Neural cell (in vitro differentiated cells): ENCODE data around the gene NEK5. TPM values are rescaled to one million over a fixed set of nuclear protein-coding genes. Genes with fewer than 3 reads are reported as not detected.
"Not testable (repeated sequence)": the region's sequence is repeated elsewhere in the genome, so short reads cannot be mapped to it uniquely, and the experiment has no call there.

Source experiments
- H2AFZ ChIP-seq: fragments of 200-600, 300-800 bp; sonication (generic), shearing (Covaris generic); 2 replicates; pipeline ENCODE4 v1.6.0; 2014; ENCODE audit warnings: low read depth, mild to moderate bottlenecking, antibody characterized with exemption, low read length, moderate library complexity
- H3F3A ChIP-seq: fragments of 200-600 bp; shearing (Covaris generic); 2 replicates; pipeline ENCODE4 v1.6.1; 2016; ENCODE audit warnings: mild to moderate bottlenecking, moderate library complexity, mixed read lengths, antibody characterized with exemption, low read length; ENCODE audit not compliant: insufficient read depth, poor library complexity, severe bottlenecking
- H3K27ac ChIP-seq: fragments of 200-600, 300-800 bp; sonication (generic), shearing (Covaris generic); 2 replicates; pipeline ENCODE4 v1.5.1; 2014; ENCODE audit warnings: mild to moderate bottlenecking, low read length, moderate library complexity
- H3K27me3 ChIP-seq: fragments of 300-800, 200-600 bp; sonication (generic), shearing (Covaris generic); 2 replicates; pipeline ENCODE4 v1.6.0; 2014; ENCODE audit warnings: mild to moderate bottlenecking, low read depth, low read length, moderate library complexity; ENCODE audit not compliant: insufficient read depth
- H3K36me3 ChIP-seq: fragments of 300-800, 200-600 bp; sonication (generic), shearing (Covaris generic); 2 replicates; pipeline ENCODE4 v1.5.1; 2014; ENCODE audit warnings: mild to moderate bottlenecking, antibody characterized with exemption, low read length, moderate library complexity; ENCODE audit not compliant: insufficient read depth
- H3K4me2 ChIP-seq: fragments of 300-800, 200-600 bp; sonication (generic), shearing (Covaris generic); 2 replicates; pipeline ENCODE4 v1.6.0; 2014; ENCODE audit warnings: mild to moderate bottlenecking, low read length
- H3K4me3 ChIP-seq: fragments of 300-800, 200-600 bp; sonication (generic), shearing (Covaris generic); 2 replicates; pipeline ENCODE4 v1.5.1; 2014; ENCODE audit warnings: mild to moderate bottlenecking, low read length, moderate library complexity
- H3K79me2 ChIP-seq: fragments of 200-600 bp; shearing (Covaris generic); replicated peaks from 2 replicates; pipeline ENCODE4 v1.6.0; 2014; ENCODE audit warnings: mild to moderate bottlenecking, low read length, moderate library complexity; ENCODE audit not compliant: insufficient read depth
- H3K9ac ChIP-seq: fragments of 300-800, 200-600 bp; sonication (generic), shearing (Covaris generic); 2 replicates; pipeline ENCODE4 v1.6.1; 2016; ENCODE audit warnings: mild to moderate bottlenecking, low read length, mixed read lengths
- H3K9me2 ChIP-seq: fragments of 200-600 bp; shearing (Covaris generic); 2 replicates; pipeline ENCODE4 v1.6.1; 2016; ENCODE audit warnings: mild to moderate bottlenecking, low read length, mixed read lengths; ENCODE audit not compliant: insufficient read depth
- H3K9me3 ChIP-seq: fragments of 200-600, 300-800 bp; sonication (generic), shearing (Covaris generic); 2 replicates; pipeline ENCODE4 v1.6.1; 2016; ENCODE audit warnings: mild to moderate bottlenecking, mixed run types, low read length, moderate library complexity, mixed read lengths
- H4K20me1 ChIP-seq: fragments of 200-600 bp; shearing (Covaris generic); 2 replicates; pipeline ENCODE4 v1.6.1; 2016; ENCODE audit warnings: mild to moderate bottlenecking, mixed run types; ENCODE audit not compliant: insufficient read depth
- EP300 ChIP-seq: fragments of 450-650 bp; conservative IDR thresholded peaks from 2 replicates; pipeline ENCODE4 v1.6.1; 2014; ENCODE audit warnings: antibody characterized with exemption, mild to moderate bottlenecking, moderate library complexity; ENCODE audit not compliant: poor library complexity, severe bottlenecking
- EZH2 ChIP-seq: fragments of 200-600, 300-800 bp; shearing (Covaris generic), sonication (generic); IDR thresholded peaks from 2 replicates; pipeline ENCODE4 v1.6.1; 2014; ENCODE audit warnings: antibody characterized with exemption, low read length, borderline replicate concordance, mild to moderate bottlenecking; ENCODE audit not compliant: insufficient read depth, poor library complexity, severe bottlenecking
- MXI1 ChIP-seq: fragments of 450-650 bp; conservative IDR thresholded peaks from 2 replicates; pipeline ENCODE4 v1.6.1; 2014; ENCODE audit warnings: antibody characterized with exemption, mild to moderate bottlenecking; ENCODE audit not compliant: poor library complexity, severe bottlenecking
- POLR2AphosphoS5 ChIP-seq: IDR thresholded peaks from 2 replicates; pipeline ENCODE4 v1.6.1; 2012
- RAD21 ChIP-seq: fragments of 450-650 bp; conservative IDR thresholded peaks from 2 replicates; pipeline ENCODE4 v1.6.1; 2014; ENCODE audit warnings: antibody characterized with exemption, mild to moderate bottlenecking, moderate library complexity
- SMC3 ChIP-seq: fragments of 450-650 bp; conservative IDR thresholded peaks from 2 replicates; pipeline ENCODE4 v1.6.1; 2014; ENCODE audit warnings: antibody characterized with exemption, mild to moderate bottlenecking, moderate library complexity; ENCODE audit not compliant: poor library complexity
- TAF1 ChIP-seq: IDR thresholded peaks from 2 replicates; pipeline ENCODE4 v1.6.1; 2012; ENCODE audit warnings: low read depth
- polyA plus RNA-seq: library from polyadenylated mRNA; depleted of rRNA; stranded (reverse); fragments of >200 nt; gene quantifications from 2 replicates; pipeline ENCODE4 v1.2.3, GENCODE V29; 2014
- TF ChIP-seq, protein P1 (sequence below): fragments of 450-650 bp; IDR thresholded peaks from 2 replicates; pipeline ENCODE4 v1.5.1; 2014; ENCODE audit warnings: antibody characterized with exemption, mild to moderate bottlenecking, moderate library complexity; ENCODE audit not compliant: poor library complexity, severe bottlenecking
- TF ChIP-seq, protein P2 (sequence below): IDR thresholded peaks from 2 replicates; pipeline ENCODE4 v1.6.1; 2012; ENCODE audit warnings: borderline replicate concordance

The NEK5 gene
- polyA plus RNA-seq, 1 donor from 2014 or later = 0.43 TPM

DNA sequence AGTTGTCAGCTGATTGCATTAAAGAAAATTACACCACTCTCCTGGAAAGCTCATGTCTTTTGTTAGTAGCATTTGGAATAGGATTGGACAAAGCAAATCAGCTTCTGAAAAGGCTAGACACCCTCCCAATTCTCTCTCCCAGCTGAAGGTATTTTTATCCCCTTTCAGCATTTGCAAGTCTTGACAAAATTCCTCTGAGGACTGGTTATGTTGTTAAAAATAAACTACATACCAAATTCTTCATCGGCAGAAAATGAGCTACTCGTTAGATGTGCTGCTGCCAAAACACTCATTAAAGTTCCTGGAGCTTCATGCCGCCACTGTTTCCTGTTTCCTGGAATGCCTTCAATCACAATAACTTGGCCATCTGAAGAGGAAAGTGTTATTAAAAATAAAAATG is 67.3 kb downstream of the NEK5 start:
- H4K20me1 ChIP-seq = no peaks in the 10 kb centered on the region
- no peaks in the 10 kb centered on the region for H3K79me2 ChIP-seq
- TF ChIP-seq EP300 = no peak
- TF ChIP-seq POLR2AphosphoS5 = no peak
- TF ChIP-seq, protein P1, sequence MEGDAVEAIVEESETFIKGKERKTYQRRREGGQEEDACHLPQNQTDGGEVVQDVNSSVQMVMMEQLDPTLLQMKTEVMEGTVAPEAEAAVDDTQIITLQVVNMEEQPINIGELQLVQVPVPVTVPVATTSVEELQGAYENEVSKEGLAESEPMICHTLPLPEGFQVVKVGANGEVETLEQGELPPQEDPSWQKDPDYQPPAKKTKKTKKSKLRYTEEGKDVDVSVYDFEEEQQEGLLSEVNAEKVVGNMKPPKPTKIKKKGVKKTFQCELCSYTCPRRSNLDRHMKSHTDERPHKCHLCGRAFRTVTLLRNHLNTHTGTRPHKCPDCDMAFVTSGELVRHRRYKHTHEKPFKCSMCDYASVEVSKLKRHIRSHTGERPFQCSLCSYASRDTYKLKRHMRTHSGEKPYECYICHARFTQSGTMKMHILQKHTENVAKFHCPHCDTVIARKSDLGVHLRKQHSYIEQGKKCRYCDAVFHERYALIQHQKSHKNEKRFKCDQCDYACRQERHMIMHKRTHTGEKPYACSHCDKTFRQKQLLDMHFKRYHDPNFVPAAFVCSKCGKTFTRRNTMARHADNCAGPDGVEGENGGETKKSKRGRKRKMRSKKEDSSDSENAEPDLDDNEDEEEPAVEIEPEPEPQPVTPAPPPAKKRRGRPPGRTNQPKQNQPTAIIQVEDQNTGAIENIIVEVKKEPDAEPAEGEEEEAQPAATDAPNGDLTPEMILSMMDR = no peak
- TF ChIP-seq SMC3 = no peak
- no peak for TF ChIP-seq RAD21
- no peak for TF ChIP-seq EZH2
- TF ChIP-seq, protein P2, sequence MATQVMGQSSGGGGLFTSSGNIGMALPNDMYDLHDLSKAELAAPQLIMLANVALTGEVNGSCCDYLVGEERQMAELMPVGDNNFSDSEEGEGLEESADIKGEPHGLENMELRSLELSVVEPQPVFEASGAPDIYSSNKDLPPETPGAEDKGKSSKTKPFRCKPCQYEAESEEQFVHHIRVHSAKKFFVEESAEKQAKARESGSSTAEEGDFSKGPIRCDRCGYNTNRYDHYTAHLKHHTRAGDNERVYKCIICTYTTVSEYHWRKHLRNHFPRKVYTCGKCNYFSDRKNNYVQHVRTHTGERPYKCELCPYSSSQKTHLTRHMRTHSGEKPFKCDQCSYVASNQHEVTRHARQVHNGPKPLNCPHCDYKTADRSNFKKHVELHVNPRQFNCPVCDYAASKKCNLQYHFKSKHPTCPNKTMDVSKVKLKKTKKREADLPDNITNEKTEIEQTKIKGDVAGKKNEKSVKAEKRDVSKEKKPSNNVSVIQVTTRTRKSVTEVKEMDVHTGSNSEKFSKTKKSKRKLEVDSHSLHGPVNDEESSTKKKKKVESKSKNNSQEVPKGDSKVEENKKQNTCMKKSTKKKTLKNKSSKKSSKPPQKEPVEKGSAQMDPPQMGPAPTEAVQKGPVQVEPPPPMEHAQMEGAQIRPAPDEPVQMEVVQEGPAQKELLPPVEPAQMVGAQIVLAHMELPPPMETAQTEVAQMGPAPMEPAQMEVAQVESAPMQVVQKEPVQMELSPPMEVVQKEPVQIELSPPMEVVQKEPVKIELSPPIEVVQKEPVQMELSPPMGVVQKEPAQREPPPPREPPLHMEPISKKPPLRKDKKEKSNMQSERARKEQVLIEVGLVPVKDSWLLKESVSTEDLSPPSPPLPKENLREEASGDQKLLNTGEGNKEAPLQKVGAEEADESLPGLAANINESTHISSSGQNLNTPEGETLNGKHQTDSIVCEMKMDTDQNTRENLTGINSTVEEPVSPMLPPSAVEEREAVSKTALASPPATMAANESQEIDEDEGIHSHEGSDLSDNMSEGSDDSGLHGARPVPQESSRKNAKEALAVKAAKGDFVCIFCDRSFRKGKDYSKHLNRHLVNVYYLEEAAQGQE = no peak
- no peak for TF ChIP-seq TAF1
- no peak for TF ChIP-seq MXI1
- H3K9me2 ChIP-seq = no peaks in the 10 kb centered on the region
- H3F3A ChIP-seq = no peaks in the 10 kb centered on the region
- peaks cover 5% of the 10 kb centered on the region for H3K9me3 ChIP-seq
- no peak overlapping the region for H3K27ac ChIP-seq
- no peak overlapping the region for H3K4me3 ChIP-seq
- no peaks in the 10 kb centered on the region for H3K36me3 ChIP-seq
- no peak overlapping the region for H3K4me2 ChIP-seq
- H2AFZ ChIP-seq = no peak overlapping the region
- H3K27me3 ChIP-seq = no peaks in the 10 kb centered on the region
- H3K9ac ChIP-seq = no peak overlapping the region

DNA sequence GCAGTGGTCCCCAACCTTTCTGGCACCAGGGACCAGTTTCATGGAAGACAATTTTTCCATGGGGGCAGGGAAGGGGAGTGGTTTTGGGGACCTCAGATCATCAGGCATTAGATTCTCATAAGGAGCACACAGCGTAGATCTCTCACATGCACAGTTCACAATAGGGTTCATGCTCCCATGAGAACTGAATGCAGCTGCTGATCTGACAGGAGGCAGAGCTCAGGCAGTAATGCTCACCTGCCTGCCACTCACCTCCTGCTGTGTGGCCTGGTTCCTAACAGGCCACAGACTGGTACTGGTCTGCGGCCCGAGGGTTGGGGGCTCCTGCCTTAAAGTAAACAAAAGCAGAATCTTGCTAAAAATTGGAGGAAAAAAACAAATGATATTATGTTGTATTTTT is 67.8 kb downstream of the NEK5 start:
- H3K27me3 ChIP-seq, H3K36me3 ChIP-seq, H3K27ac ChIP-seq, H4K20me1 ChIP-seq, H3K4me2 ChIP-seq, H3K9ac ChIP-seq, H3K79me2 ChIP-seq, H2AFZ ChIP-seq, H3K4me3 ChIP-seq, H3K9me3 ChIP-seq, H3K9me2 ChIP-seq, H3F3A ChIP-seq: not testable (repeated sequence)

DNA sequence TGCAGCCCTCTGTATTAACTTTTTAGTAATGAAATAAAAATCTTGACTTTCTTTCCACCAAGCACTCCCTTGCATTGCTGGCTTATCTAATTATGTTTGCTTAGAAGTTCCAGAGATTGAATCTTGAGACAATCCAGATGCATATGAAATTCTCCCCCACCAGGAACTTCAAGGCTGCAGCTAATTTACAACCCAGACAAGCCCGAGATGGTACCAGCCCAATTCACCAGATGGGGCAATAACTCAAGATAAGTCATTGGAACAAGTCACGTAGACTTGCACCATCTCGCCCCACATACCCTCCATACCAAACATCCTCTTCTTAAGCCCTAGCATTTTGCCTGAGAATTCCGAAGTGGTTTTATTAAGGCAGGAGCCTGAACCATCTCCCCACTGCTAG is 75.4 kb downstream of the NEK5 start:
- H3K9ac ChIP-seq = no peak overlapping the region
- no peaks in the 10 kb centered on the region for H3K79me2 ChIP-seq
- no peaks in the 10 kb centered on the region for H3K9me2 ChIP-seq
- H3K27me3 ChIP-seq = no peaks in the 10 kb centered on the region
- H3K9me3 ChIP-seq = no peaks in the 10 kb centered on the region
- H4K20me1 ChIP-seq = no peaks in the 10 kb centered on the region
- H3K36me3 ChIP-seq = no peaks in the 10 kb centered on the region
- H2AFZ ChIP-seq = no peak overlapping the region
- H3K4me2 ChIP-seq = no peak overlapping the region
- no peak overlapping the region for H3K27ac ChIP-seq
- no peaks in the 10 kb centered on the region for H3F3A ChIP-seq
- H3K4me3 ChIP-seq = no peak overlapping the region
- TF ChIP-seq RAD21 (no peak), SMC3 (no peak), EZH2 (no peak), MXI1 (no peak), TAF1 (no peak), POLR2AphosphoS5 (no peak), EP300 (no peak)
- TF ChIP-seq, protein P2 = no peak
- TF ChIP-seq, protein P1 = no peak
